Liver (tissue), 3 donors: ENCODE results near the gene FGF21.

Experiments
- EGR1 ChIP-seq, 2 donors: IDR thresholded peaks; 2 replicates each; pipeline ENCODE4 v1.6.1; 2016 to 2018; ENCODE audit warnings: antibody characterized with exemption in 2 of 2, low read depth in 2 of 2
- FOXA1 ChIP-seq: IDR thresholded peaks from 2 replicates; pipeline ENCODE4 v1.6.1; 2016; ENCODE audit warnings: antibody characterized with exemption
- FOXA2 ChIP-seq: IDR thresholded peaks from 2 replicates; pipeline ENCODE4 v1.6.1; 2016; ENCODE audit warnings: antibody characterized with exemption
- GABPA ChIP-seq, 2 donors: IDR thresholded peaks in 1 of 2; conservative IDR thresholded peaks in 1 of 2; 2 replicates each; pipeline ENCODE4 v1.6.1; 2016; ENCODE audit warnings: antibody characterized with exemption in 2 of 2, mild to moderate bottlenecking in 1 of 2, moderate library complexity in 1 of 2
- JUND ChIP-seq, 2 donors: IDR thresholded peaks; 2 replicates each; pipeline ENCODE4 v1.6.1; 2016; ENCODE audit warnings: antibody characterized with exemption in 2 of 2
- MAX ChIP-seq: IDR thresholded peaks from 2 replicates; pipeline ENCODE4 v1.6.1; 2016; ENCODE audit warnings: antibody characterized with exemption
- RAD21 ChIP-seq, 2 donors: IDR thresholded peaks; 2 replicates each; pipeline ENCODE4 v1.6.1; 2016; ENCODE audit warnings: antibody characterized with exemption in 2 of 2, mild to moderate bottlenecking in 2 of 2
- RXRA ChIP-seq, 2 donors: IDR thresholded peaks; 2 replicates each; pipeline ENCODE4 v1.6.1; 2017 to 2018; ENCODE audit warnings: antibody characterized with exemption in 2 of 2, mild to moderate bottlenecking in 1 of 2
- SP1 ChIP-seq: IDR thresholded peaks from 2 replicates; pipeline ENCODE4 v1.6.1; 2018; ENCODE audit warnings: antibody characterized with exemption, mild to moderate bottlenecking
- TAF1 ChIP-seq: conservative IDR thresholded peaks from 2 replicates; pipeline ENCODE4 v1.6.1; 2016; ENCODE audit warnings: antibody characterized with exemption, mild to moderate bottlenecking
- YY1 ChIP-seq: IDR thresholded peaks from 2 replicates; pipeline ENCODE4 v1.6.1; 2016; ENCODE audit warnings: antibody characterized with exemption, mild to moderate bottlenecking
- ZBTB33 ChIP-seq: IDR thresholded peaks from 2 replicates; pipeline ENCODE4 v1.6.1; 2016; ENCODE audit warnings: antibody characterized with exemption
- TF ChIP-seq, protein P1 (sequence below): fragments of 150-350 bp; IDR thresholded peaks from 2 replicates; pipeline ENCODE4 v1.5.1; 2017; ENCODE audit warnings: improper control_type of control experiment, low read depth, low read length; ENCODE audit not compliant: missing input control
- TF ChIP-seq, protein P2 (sequence below): IDR thresholded peaks from 2 replicates; pipeline ENCODE4 v1.6.1; 2016; ENCODE audit warnings: antibody characterized with exemption
- donor health status: healthy.
- donor health status: healthy.

- TF ChIP-seq, protein P1, sequence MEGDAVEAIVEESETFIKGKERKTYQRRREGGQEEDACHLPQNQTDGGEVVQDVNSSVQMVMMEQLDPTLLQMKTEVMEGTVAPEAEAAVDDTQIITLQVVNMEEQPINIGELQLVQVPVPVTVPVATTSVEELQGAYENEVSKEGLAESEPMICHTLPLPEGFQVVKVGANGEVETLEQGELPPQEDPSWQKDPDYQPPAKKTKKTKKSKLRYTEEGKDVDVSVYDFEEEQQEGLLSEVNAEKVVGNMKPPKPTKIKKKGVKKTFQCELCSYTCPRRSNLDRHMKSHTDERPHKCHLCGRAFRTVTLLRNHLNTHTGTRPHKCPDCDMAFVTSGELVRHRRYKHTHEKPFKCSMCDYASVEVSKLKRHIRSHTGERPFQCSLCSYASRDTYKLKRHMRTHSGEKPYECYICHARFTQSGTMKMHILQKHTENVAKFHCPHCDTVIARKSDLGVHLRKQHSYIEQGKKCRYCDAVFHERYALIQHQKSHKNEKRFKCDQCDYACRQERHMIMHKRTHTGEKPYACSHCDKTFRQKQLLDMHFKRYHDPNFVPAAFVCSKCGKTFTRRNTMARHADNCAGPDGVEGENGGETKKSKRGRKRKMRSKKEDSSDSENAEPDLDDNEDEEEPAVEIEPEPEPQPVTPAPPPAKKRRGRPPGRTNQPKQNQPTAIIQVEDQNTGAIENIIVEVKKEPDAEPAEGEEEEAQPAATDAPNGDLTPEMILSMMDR: peak; percentile 78
- TF ChIP-seq EGR1 (IDR thresholded peaks at IDR 0.05; ENCODE audit: low read depth in 2 of 2): no peak
- peak; percentile 40 for TF ChIP-seq SP1
- no peak for TF ChIP-seq TAF1
- no peak for TF ChIP-seq FOXA2
- TF ChIP-seq ZBTB33: no peak
- TF ChIP-seq RXRA (IDR thresholded peaks at IDR 0.05): peak in 1 of 2 donors; percentile 21
- TF ChIP-seq MAX: no peak
- peak; percentile 91 to 96 for TF ChIP-seq RAD21 (IDR thresholded peaks at IDR 0.05)
- peak; percentile 81 for TF ChIP-seq YY1
- TF ChIP-seq GABPA (IDR thresholded peaks at IDR 0.05 in 1 of 2, conservative IDR thresholded peaks at IDR 0.05 in 1 of 2): peak in 1 of 2 donors; percentile 65
- TF ChIP-seq, protein P2, sequence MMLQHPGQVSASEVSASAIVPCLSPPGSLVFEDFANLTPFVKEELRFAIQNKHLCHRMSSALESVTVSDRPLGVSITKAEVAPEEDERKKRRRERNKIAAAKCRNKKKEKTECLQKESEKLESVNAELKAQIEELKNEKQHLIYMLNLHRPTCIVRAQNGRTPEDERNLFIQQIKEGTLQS: peak; percentile 67
- no peak for TF ChIP-seq FOXA1
- TF ChIP-seq JUND (IDR thresholded peaks at IDR 0.05): peak; percentile 65 to 78
These were observed 39.8 kb downstream of the FGF21 start for GRCh38 chr19:48795055-48795684.
